Type B pancreatic cell (in vitro differentiated cells): ENCODE results near the gene CYP4X1. TPM values are rescaled to one million over a fixed set of nuclear protein-coding genes. Genes with fewer than 3 reads are reported as not detected.
A peak's percentile ranks its signal among the peaks of the same experiment; 100 is the strongest.
"Not testable (repeated sequence)": the region's sequence is repeated elsewhere in the genome, so short reads cannot be mapped to it uniquely, and the experiment has no call there.

ENCODE experiments used
- DNase-seq: peaks from one replicate; pipeline ENCODE4 v3.0.0; 2021; ENCODE audit warnings: mixed read lengths; ENCODE audit not compliant: unreplicated experiment; ENCODE audit errors: extremely low spot score
- H3K27ac Mint-ChIP-seq: 2 replicates; pipeline ENCODE4 v1.8.0; 2021; ENCODE audit warnings: mild to moderate bottlenecking, mixed read lengths
- H3K27me3 Mint-ChIP-seq: 2 replicates; pipeline ENCODE4 v1.8.0; 2021; ENCODE audit warnings: mixed read lengths
- H3K36me3 Mint-ChIP-seq: 2 replicates; pipeline ENCODE4 v1.8.0; 2021; ENCODE audit warnings: mixed read lengths
- H3K4me1 Mint-ChIP-seq: one replicate; pipeline ENCODE4 v1.8.0; 2021; ENCODE audit warnings: mixed read lengths; ENCODE audit not compliant: unreplicated experiment
- H3K4me3 Mint-ChIP-seq: 2 replicates; pipeline ENCODE4 v1.8.0; 2021; ENCODE audit warnings: mild to moderate bottlenecking, mixed read lengths
- H3K9me3 Mint-ChIP-seq: 2 replicates; pipeline ENCODE4 v1.8.0; 2021; ENCODE audit warnings: mixed read lengths
- CTCF ChIP-seq: fragments of 200-600 bp; sonication (generic); conservative IDR thresholded peaks from 2 replicates; pipeline ENCODE4 v1.5.0; 2021; ENCODE audit warnings: antibody characterized with exemption, mild to moderate bottlenecking
- total RNA-seq: library from RNA; stranded (reverse); gene quantifications from 2 replicates; pipeline ENCODE4 v1.2.1, GENCODE V29; 2021; ENCODE audit warnings: low replicate concordance

CYP4X1 gene
- total RNA-seq, 1 donor from 2014 or later = 1.8 TPM

- Mint-ChIP-seq H3K27ac (no peak overlapping the region), H3K4me1 (no peaks in the 10 kb centered on the region), H3K4me3 (no peak overlapping the region), H3K36me3 (no peaks in the 10 kb centered on the region), H3K27me3 (peaks cover 30% of the 10 kb centered on the region), H3K9me3 (no peaks in the 10 kb centered on the region)
- TF ChIP-seq CTCF = no peak
- DNase-seq = no peak
Observed at GRCh38 chr1:47059376-47059775, 35.9 kb downstream of the CYP4X1 start.

GRCh38 chr1:47067097-47067594 lies 43.7 kb downstream of the CYP4X1 start, which contains the start of gene CYP4Z1:
CYP4Z1 (plus strand) TSS chr1:47067231; CDS start chr1:47067491, 260 bp downstream.
- DNase-seq = no peak
- no peak within 1 kb of the TSS for H3K27ac Mint-ChIP-seq
- no peaks in the 10 kb centered on the region for H3K36me3 Mint-ChIP-seq
- no peaks in the 10 kb centered on the region for H3K4me1 Mint-ChIP-seq
- no peak for TF ChIP-seq CTCF
- H3K9me3 Mint-ChIP-seq = no peaks in the 10 kb centered on the region
- peaks cover 58% of the 10 kb centered on the region for H3K27me3 Mint-ChIP-seq
- no peak within 1 kb of the TSS for H3K4me3 Mint-ChIP-seq

- not testable (repeated sequence) for H3K4me3 Mint-ChIP-seq, DNase-seq, H3K9me3 Mint-ChIP-seq, H3K27ac Mint-ChIP-seq, H3K36me3 Mint-ChIP-seq, H3K4me1 Mint-ChIP-seq
- peaks cover 49% of the 10 kb centered on the region for H3K27me3 Mint-ChIP-seq
Observed at GRCh38 chr1:47069080-47069479, 45.6 kb downstream of the CYP4X1 start.

GRCh38 chr1:47069509-47069908 lies 46.0 kb downstream of the CYP4X1 start:
- H3K36me3 Mint-ChIP-seq, H3K9me3 Mint-ChIP-seq, H3K4me1 Mint-ChIP-seq, H3K27ac Mint-ChIP-seq, H3K4me3 Mint-ChIP-seq, DNase-seq: not testable (repeated sequence)
- H3K27me3 Mint-ChIP-seq = peaks cover 46% of the 10 kb centered on the region

GRCh38 chr1:47089356-47089755 lies 65.9 kb downstream of the CYP4X1 start:
- H3K4me1 Mint-ChIP-seq, H3K27ac Mint-ChIP-seq, DNase-seq, H3K9me3 Mint-ChIP-seq, H3K36me3 Mint-ChIP-seq, H3K27me3 Mint-ChIP-seq, H3K4me3 Mint-ChIP-seq: not testable (repeated sequence)
- peak; percentile 77 for TF ChIP-seq CTCF

- not testable (repeated sequence) for H3K27me3 Mint-ChIP-seq, H3K36me3 Mint-ChIP-seq, H3K27ac Mint-ChIP-seq, H3K4me3 Mint-ChIP-seq, H3K4me1 Mint-ChIP-seq, DNase-seq, H3K9me3 Mint-ChIP-seq
- peak; percentile 64 for TF ChIP-seq CTCF
Observed at GRCh38 chr1:47091476-47091875, 68.0 kb downstream of the CYP4X1 start.

Other genes with a start within 250 kb of the CYP4X1 start
- 25.7 and 28.9 TPM in 2 replicates for gene CYP4B1, start 224.6 kb upstream of the CYP4X1 start, total RNA-seq
- not detected in 2 replicates for gene CYP4A11, start 82.2 kb upstream of the CYP4X1 start, total RNA-seq
- gene CYP4Z1, start 43.6 kb downstream of the CYP4X1 start, total RNA-seq = not detected in 2 replicates
- gene CYP4A22, start 113.8 kb downstream of the CYP4X1 start, total RNA-seq = not detected in 2 replicates
- not detected in 2 replicates for gene PDZK1IP1, start 166.4 kb downstream of the CYP4X1 start, total RNA-seq
- gene TAL1, start 208.6 kb downstream of the CYP4X1 start, total RNA-seq = not detected in 2 replicates